ENCODE measurements around the gene COL6A1. TPM values are rescaled to one million over a fixed set of nuclear protein-coding genes. Genes with fewer than 3 reads are reported as not detected.

Gene COL6A1, protein sequence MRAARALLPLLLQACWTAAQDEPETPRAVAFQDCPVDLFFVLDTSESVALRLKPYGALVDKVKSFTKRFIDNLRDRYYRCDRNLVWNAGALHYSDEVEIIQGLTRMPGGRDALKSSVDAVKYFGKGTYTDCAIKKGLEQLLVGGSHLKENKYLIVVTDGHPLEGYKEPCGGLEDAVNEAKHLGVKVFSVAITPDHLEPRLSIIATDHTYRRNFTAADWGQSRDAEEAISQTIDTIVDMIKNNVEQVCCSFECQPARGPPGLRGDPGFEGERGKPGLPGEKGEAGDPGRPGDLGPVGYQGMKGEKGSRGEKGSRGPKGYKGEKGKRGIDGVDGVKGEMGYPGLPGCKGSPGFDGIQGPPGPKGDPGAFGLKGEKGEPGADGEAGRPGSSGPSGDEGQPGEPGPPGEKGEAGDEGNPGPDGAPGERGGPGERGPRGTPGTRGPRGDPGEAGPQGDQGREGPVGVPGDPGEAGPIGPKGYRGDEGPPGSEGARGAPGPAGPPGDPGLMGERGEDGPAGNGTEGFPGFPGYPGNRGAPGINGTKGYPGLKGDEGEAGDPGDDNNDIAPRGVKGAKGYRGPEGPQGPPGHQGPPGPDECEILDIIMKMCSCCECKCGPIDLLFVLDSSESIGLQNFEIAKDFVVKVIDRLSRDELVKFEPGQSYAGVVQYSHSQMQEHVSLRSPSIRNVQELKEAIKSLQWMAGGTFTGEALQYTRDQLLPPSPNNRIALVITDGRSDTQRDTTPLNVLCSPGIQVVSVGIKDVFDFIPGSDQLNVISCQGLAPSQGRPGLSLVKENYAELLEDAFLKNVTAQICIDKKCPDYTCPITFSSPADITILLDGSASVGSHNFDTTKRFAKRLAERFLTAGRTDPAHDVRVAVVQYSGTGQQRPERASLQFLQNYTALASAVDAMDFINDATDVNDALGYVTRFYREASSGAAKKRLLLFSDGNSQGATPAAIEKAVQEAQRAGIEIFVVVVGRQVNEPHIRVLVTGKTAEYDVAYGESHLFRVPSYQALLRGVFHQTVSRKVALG
- total RNA-seq, result 9.9 and 25.9 TPM in 2 replicates

DNA sequence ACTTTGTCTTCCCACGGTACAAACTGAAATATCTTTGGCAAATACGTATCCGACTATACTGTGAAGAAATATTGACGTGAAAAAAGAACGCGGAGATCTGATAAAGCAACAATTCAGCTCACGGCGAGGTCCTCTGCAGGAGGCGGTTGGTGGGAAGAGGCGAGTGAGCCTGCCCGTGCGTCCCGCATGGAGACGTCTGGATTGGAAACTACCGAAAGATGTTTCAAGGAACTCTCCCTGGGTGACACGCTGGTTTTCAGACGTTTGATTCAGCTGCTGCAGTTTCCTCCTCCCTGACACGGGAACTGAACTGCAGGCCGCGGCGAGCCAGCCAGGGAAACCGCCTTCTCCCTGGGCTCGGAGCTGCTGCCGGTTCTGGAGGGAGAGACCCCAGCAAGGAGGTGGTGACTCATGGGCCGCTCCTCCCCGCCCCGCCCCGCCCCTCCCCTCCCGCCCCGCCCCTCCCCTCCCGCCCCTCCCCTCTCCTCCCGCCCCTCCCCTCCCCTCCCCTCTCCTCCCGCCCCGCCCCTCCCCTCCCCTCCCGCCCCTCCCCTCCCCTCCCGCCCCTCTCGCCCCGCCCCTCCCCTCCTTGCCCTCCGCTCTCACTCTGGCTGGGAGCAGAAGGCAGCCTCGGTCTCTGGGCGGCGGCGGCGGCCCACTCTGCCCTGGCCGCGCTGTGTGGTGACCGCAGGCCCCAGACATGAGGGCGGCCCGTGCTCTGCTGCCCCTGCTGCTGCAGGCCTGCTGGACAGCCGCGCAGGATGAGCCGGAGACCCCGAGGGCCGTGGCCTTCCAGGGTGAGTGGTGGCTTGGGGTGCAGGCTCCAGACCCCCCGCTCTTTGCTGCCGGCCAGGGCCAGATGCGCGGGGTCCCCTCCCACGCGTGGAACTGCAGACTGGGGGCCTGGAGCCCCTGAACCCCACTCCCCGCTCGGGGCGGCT, at the start of gene COL6A1:
TSS of gene COL6A1 (plus strand) at position 620 of the 941 bp plus-strand sequence. CDS start at position 701, 81 bp downstream.

Other genes with a start within 250 kb of the COL6A1 start
- gene COL6A2, start 116.3 kb downstream of the COL6A1 start, total RNA-seq, result 6.5 and 10.8 TPM in 2 replicates
- gene FTCD, start 173.8 kb downstream of the COL6A1 start, total RNA-seq, result 0.16 TPM in 1 of 2 replicates, not detected in the other
- gene SPATC1L, start 202.7 kb downstream of the COL6A1 start, total RNA-seq, result 3.1 and 6.3 TPM in 2 replicates
- 56.8 and 62.7 TPM in 2 replicates for gene LSS, start 247.0 kb downstream of the COL6A1 start, total RNA-seq

Measured in bladder microvascular endothelial cell (primary cell).